ENCODE data around the gene TEX13B. TPM values are rescaled to one million over a fixed set of nuclear protein-coding genes. Genes with fewer than 3 reads are reported as not detected.
"Not testable (repeated sequence)": the region's sequence is repeated elsewhere in the genome, so short reads cannot be mapped to it uniquely, and the experiment has no call there.

TEX13B gene
- polyA plus RNA-seq, 1 donor from 2014 or later, result not detected

GRCh38 chrX:107978707-107979307 is 3.4 kb downstream of the TEX13B start:
- Mint-ChIP-seq H3K9me3 (no peaks in the 10 kb centered on the region), H3K27me3 (peaks cover 5% of the 10 kb centered on the region), H3K27ac (no peak overlapping the region), H3K36me3 (no peaks in the 10 kb centered on the region), H3K4me3 (no peak overlapping the region), H3K4me1 (no peaks in the 10 kb centered on the region)

GRCh38 chrX:107978071-107978470 is 4.1 kb downstream of the TEX13B start:
- Mint-ChIP-seq H3K9me3 (no peaks in the 10 kb centered on the region), H3K36me3 (no peaks in the 10 kb centered on the region), H3K27me3 (peaks cover 6% of the 10 kb centered on the region), H3K4me3 (no peak overlapping the region), H3K27ac (no peak overlapping the region), H3K4me1 (no peaks in the 10 kb centered on the region)

GRCh38 chrX:107971636-107972035 is 10.5 kb downstream of the TEX13B start:
- Mint-ChIP-seq H3K36me3 (no peaks in the 10 kb centered on the region), H3K27ac (no peak overlapping the region), H3K4me1 (no peaks in the 10 kb centered on the region), H3K9me3 (no peaks in the 10 kb centered on the region), H3K4me3 (no peak overlapping the region), H3K27me3 (peaks cover 5% of the 10 kb centered on the region)

GRCh38 chrX:107970073-107970472 is 12.1 kb downstream of the TEX13B start:
- no peak overlapping the region for H3K27ac Mint-ChIP-seq
- no peak overlapping the region for H3K4me3 Mint-ChIP-seq
- no peaks in the 10 kb centered on the region for H3K9me3 Mint-ChIP-seq

GRCh38 chrX:107968623-107969022 is 13.5 kb downstream of the TEX13B start:
- H3K9me3 Mint-ChIP-seq, result peaks cover 0 to 3% (median 0%) of the 10 kb centered on the region in 3 donors
- H3K36me3 Mint-ChIP-seq, result no peaks in the 10 kb centered on the region
- H3K4me1 Mint-ChIP-seq, result no peaks in the 10 kb centered on the region
- peaks cover 5% of the 10 kb centered on the region for H3K27me3 Mint-ChIP-seq
- H3K27ac Mint-ChIP-seq, result no peak overlapping the region
- H3K4me3 Mint-ChIP-seq, result no peak overlapping the region

More at GRCh38 chrX:107970073-107970472, 12.1 kb downstream of the TEX13B start:
- Mint-ChIP-seq H3K36me3 (no peaks in the 10 kb centered on the region), H3K27me3 (peaks cover 1% of the 10 kb centered on the region), H3K4me1 (no peaks in the 10 kb centered on the region)

GRCh38 chrX:107955337-107955736 is 26.8 kb downstream of the TEX13B start:
- H3K9me3 Mint-ChIP-seq, H3K4me3 Mint-ChIP-seq, H3K36me3 Mint-ChIP-seq, H3K27me3 Mint-ChIP-seq, H3K4me1 Mint-ChIP-seq, H3K27ac Mint-ChIP-seq: not testable (repeated sequence)

GRCh38 chrX:107940095-107940494 is 42.1 kb downstream of the TEX13B start:
- Mint-ChIP-seq H3K4me3 (no peak overlapping the region), H3K4me1 (no peaks in the 10 kb centered on the region), H3K9me3 (no peaks in the 10 kb centered on the region), H3K27me3 (peaks cover 7% of the 10 kb centered on the region), H3K36me3 (no peaks in the 10 kb centered on the region), H3K27ac (no peak overlapping the region)

GRCh38 chrX:107936434-107936730 is 45.8 kb downstream of the TEX13B start:
- Mint-ChIP-seq H3K27me3 (peaks cover 7% of the 10 kb centered on the region), H3K4me3 (no peak overlapping the region), H3K9me3 (no peaks in the 10 kb centered on the region), H3K27ac (no peak overlapping the region), H3K36me3 (peaks cover 4% of the 10 kb centered on the region), H3K4me1 (no peaks in the 10 kb centered on the region)

GRCh38 chrX:107935664-107936433 is 46.3 kb downstream of the TEX13B start:
- H3K4me3 Mint-ChIP-seq, result no peak overlapping the region
- peaks cover 7% of the 10 kb centered on the region for H3K27me3 Mint-ChIP-seq
- H3K9me3 Mint-ChIP-seq, result no peaks in the 10 kb centered on the region
- H3K4me1 Mint-ChIP-seq, result no peaks in the 10 kb centered on the region
- H3K27ac Mint-ChIP-seq, result no peak overlapping the region
- peaks cover 4% of the 10 kb centered on the region for H3K36me3 Mint-ChIP-seq

- Mint-ChIP-seq H3K4me1 (no peaks in the 10 kb centered on the region), H3K27ac (no peak overlapping the region), H3K27me3 (peaks cover 7% of the 10 kb centered on the region), H3K9me3 (no peaks in the 10 kb centered on the region), H3K4me3 (no peak overlapping the region), H3K36me3 (peaks cover 4% of the 10 kb centered on the region)
Observed at GRCh38 chrX:107935200-107935599, 47.0 kb downstream of the TEX13B start.

GRCh38 chrX:107934262-107934661 is 47.9 kb downstream of the TEX13B start:
- H3K27ac Mint-ChIP-seq, result no peak overlapping the region
- H3K36me3 Mint-ChIP-seq, result peaks cover 4% of the 10 kb centered on the region
- H3K27me3 Mint-ChIP-seq, result peaks cover 4% of the 10 kb centered on the region
- no peaks in the 10 kb centered on the region for H3K9me3 Mint-ChIP-seq
- H3K4me1 Mint-ChIP-seq, result no peaks in the 10 kb centered on the region
- no peak overlapping the region for H3K4me3 Mint-ChIP-seq

Other genes with a start within 250 kb of the TEX13B start
- gene TSC22D3, start 206.6 kb downstream of the TEX13B start, polyA plus RNA-seq, result 1,475 TPM
- gene NCBP2L, start 204.6 kb downstream of the TEX13B start, polyA plus RNA-seq, result not detected
- 2.4 TPM for gene MID2, start 156.5 kb downstream of the TEX13B start, polyA plus RNA-seq
- 7.7 TPM for gene VSIG1, start 62.7 kb upstream of the TEX13B start, polyA plus RNA-seq
- 50.8 TPM for gene PSMD10, start 109.2 kb upstream of the TEX13B start, polyA plus RNA-seq
- gene ATG4A, start 109.4 kb upstream of the TEX13B start, polyA plus RNA-seq, result 25.1 TPM

All from IgD-negative memory B cell (primary cell).